GM23248 (cell line): ENCODE results near the gene ATP8A2.

Source experiments
- EZH2 ChIP-seq: fragments of 200-600 bp; sonication (generic); IDR thresholded peaks from 2 replicates; pipeline ENCODE4 v1.6.1; 2018; ENCODE audit warnings: antibody characterized with exemption, mild to moderate bottlenecking; ENCODE audit not compliant: insufficient read depth, poor library complexity, severe bottlenecking
- EZH2phosphoT487 ChIP-seq: fragments of 200-600 bp; sonication (generic); IDR thresholded peaks from 2 replicates; pipeline ENCODE4 v1.6.1; 2018; ENCODE audit warnings: antibody characterized with exemption, moderate library complexity, mild to moderate bottlenecking, low read depth; ENCODE audit not compliant: insufficient read depth

- TF ChIP-seq EZH2 (no peak), EZH2phosphoT487 (no peak)
These were observed 395.2 kb downstream of the ATP8A2 start for GRCh38 chr13:25766991-25767390.
